H1 (cell line): ENCODE results near the gene ZNF524. TPM values are rescaled to one million over a fixed set of nuclear protein-coding genes. Genes with fewer than 3 reads are reported as not detected.

Experiments
- ASH2L ChIP-seq: fragments of 200-600, 300-600 bp; sonication (generic); IDR thresholded peaks from one replicate; pipeline ENCODE4 v1.7.1; 2017; ENCODE audit warnings: low read length
- CHD2 ChIP-seq: IDR thresholded peaks from 2 replicates; pipeline ENCODE4 v1.6.1; 2012; ENCODE audit warnings: low read length, improper control_type of control experiment
- CREB1 ChIP-seq: IDR thresholded peaks from 2 replicates; pipeline ENCODE4 v1.6.1; 2012; ENCODE audit warnings: inconsistent platforms
- EP300 ChIP-seq, 2 experiments: IDR thresholded peaks; 1 replicate in 1 of 2; 2 replicates in 1 of 2; pipeline ENCODE4 v1.6.1; 2011 to 2012; ENCODE audit warnings: low read depth in 2 of 2, low read length in 2 of 2, mild to moderate bottlenecking in 2 of 2, borderline replicate concordance in 1 of 2, inconsistent platforms in 1 of 2, moderate library complexity in 1 of 2
- PHF8 ChIP-seq: fragments of 200-600 bp; sonication (generic); conservative IDR thresholded peaks from 2 replicates; pipeline ENCODE4 v1.7.1; 2012; ENCODE audit warnings: low read depth, mild to moderate bottlenecking, inconsistent platforms, low read length, moderate library complexity
- POLR2A ChIP-seq, 2 experiments: IDR thresholded peaks; 1 replicate in 1 of 2; 2 replicates in 1 of 2; pipeline ENCODE4 v1.6.1; 2011; ENCODE audit warnings: low read depth in 2 of 2, low read length in 2 of 2, mild to moderate bottlenecking in 2 of 2; ENCODE audit errors: control extremely low read depth in 1 of 2
- RFX5 ChIP-seq: IDR thresholded peaks from 2 replicates; pipeline ENCODE4 v1.6.1; 2011; ENCODE audit warnings: low read depth, low read length, improper control_type of control experiment, borderline replicate concordance
- TAF7 ChIP-seq: optimal IDR thresholded peaks from 2 replicates; pipeline ENCODE3; 2011; ENCODE audit warnings: low read depth, mild to moderate bottlenecking, inconsistent platforms, low read length, moderate library complexity, borderline replicate concordance
- polyA plus RNA-seq, 7 experiments: library from polyadenylated mRNA; depleted of rRNA in 3 of 7; stranded (reverse) in 5 of 7; unstranded in 2 of 7; fragments of >200 nt in 5 of 7; fragments of 200-250 nt in 2 of 7; gene quantifications; 1 replicate in 5 of 7; 2 replicates in 1 of 7; 4 replicates in 1 of 7; pipeline versions ENCODE4 v1.2.1 to v1.2.3, GENCODE V29; 2011 to 2013; ENCODE audit warnings: missing spikeins in 2 of 7, mixed read lengths in 2 of 7
- total RNA-seq: library from RNA; stranded (reverse); fragmentation: NEBNext Ultra II Directional; extraction: Animal tissue kit (Norgen Biotek cat#: 25700); gene quantifications from 2 replicates; pipeline ENCODE4 v1.2.1, GENCODE V29; 2021
- TF ChIP-seq, protein P1 (sequence below): fragments of 300-600 bp; sonication (generic); IDR thresholded peaks from 2 replicates; pipeline ENCODE4 v1.7.1; 2012; ENCODE audit warnings: low read length, moderate library complexity, mild to moderate bottlenecking, inconsistent platforms; ENCODE audit not compliant: insufficient replicate concordance
- TF ChIP-seq, protein P2 (sequence below): IDR thresholded peaks from 2 replicates; pipeline ENCODE4 v1.6.1; 2011; ENCODE audit warnings: low read length, improper control_type of control experiment

Gene ZNF524
- total and polyA plus RNA-seq, 2 of the 8 experiments (the other 6 are each of a cell fraction or from before 2014, with no cell fraction given) = 4.4 to 4.7 TPM

DNA sequence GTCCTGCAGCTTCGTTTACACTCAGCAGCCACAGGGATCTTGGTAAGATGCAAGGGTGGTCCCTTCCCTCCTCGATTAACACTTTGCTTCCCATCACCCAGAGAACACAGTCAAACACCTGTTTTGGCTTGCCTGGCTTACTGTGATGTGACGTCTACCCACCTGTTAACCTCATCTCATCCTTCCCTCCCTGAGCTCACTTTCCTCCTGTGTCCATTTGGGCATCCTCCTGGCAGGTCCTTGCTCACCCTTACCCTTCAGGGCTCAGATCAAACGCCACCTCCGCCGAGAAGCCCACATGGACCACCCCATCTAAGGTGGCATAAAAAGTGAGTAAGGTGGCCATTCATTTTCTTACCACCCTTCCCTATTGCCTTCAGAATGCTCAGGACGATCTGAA, 10.0 kb upstream of the ZNF524 start (continued):
- TF ChIP-seq, protein P1, sequence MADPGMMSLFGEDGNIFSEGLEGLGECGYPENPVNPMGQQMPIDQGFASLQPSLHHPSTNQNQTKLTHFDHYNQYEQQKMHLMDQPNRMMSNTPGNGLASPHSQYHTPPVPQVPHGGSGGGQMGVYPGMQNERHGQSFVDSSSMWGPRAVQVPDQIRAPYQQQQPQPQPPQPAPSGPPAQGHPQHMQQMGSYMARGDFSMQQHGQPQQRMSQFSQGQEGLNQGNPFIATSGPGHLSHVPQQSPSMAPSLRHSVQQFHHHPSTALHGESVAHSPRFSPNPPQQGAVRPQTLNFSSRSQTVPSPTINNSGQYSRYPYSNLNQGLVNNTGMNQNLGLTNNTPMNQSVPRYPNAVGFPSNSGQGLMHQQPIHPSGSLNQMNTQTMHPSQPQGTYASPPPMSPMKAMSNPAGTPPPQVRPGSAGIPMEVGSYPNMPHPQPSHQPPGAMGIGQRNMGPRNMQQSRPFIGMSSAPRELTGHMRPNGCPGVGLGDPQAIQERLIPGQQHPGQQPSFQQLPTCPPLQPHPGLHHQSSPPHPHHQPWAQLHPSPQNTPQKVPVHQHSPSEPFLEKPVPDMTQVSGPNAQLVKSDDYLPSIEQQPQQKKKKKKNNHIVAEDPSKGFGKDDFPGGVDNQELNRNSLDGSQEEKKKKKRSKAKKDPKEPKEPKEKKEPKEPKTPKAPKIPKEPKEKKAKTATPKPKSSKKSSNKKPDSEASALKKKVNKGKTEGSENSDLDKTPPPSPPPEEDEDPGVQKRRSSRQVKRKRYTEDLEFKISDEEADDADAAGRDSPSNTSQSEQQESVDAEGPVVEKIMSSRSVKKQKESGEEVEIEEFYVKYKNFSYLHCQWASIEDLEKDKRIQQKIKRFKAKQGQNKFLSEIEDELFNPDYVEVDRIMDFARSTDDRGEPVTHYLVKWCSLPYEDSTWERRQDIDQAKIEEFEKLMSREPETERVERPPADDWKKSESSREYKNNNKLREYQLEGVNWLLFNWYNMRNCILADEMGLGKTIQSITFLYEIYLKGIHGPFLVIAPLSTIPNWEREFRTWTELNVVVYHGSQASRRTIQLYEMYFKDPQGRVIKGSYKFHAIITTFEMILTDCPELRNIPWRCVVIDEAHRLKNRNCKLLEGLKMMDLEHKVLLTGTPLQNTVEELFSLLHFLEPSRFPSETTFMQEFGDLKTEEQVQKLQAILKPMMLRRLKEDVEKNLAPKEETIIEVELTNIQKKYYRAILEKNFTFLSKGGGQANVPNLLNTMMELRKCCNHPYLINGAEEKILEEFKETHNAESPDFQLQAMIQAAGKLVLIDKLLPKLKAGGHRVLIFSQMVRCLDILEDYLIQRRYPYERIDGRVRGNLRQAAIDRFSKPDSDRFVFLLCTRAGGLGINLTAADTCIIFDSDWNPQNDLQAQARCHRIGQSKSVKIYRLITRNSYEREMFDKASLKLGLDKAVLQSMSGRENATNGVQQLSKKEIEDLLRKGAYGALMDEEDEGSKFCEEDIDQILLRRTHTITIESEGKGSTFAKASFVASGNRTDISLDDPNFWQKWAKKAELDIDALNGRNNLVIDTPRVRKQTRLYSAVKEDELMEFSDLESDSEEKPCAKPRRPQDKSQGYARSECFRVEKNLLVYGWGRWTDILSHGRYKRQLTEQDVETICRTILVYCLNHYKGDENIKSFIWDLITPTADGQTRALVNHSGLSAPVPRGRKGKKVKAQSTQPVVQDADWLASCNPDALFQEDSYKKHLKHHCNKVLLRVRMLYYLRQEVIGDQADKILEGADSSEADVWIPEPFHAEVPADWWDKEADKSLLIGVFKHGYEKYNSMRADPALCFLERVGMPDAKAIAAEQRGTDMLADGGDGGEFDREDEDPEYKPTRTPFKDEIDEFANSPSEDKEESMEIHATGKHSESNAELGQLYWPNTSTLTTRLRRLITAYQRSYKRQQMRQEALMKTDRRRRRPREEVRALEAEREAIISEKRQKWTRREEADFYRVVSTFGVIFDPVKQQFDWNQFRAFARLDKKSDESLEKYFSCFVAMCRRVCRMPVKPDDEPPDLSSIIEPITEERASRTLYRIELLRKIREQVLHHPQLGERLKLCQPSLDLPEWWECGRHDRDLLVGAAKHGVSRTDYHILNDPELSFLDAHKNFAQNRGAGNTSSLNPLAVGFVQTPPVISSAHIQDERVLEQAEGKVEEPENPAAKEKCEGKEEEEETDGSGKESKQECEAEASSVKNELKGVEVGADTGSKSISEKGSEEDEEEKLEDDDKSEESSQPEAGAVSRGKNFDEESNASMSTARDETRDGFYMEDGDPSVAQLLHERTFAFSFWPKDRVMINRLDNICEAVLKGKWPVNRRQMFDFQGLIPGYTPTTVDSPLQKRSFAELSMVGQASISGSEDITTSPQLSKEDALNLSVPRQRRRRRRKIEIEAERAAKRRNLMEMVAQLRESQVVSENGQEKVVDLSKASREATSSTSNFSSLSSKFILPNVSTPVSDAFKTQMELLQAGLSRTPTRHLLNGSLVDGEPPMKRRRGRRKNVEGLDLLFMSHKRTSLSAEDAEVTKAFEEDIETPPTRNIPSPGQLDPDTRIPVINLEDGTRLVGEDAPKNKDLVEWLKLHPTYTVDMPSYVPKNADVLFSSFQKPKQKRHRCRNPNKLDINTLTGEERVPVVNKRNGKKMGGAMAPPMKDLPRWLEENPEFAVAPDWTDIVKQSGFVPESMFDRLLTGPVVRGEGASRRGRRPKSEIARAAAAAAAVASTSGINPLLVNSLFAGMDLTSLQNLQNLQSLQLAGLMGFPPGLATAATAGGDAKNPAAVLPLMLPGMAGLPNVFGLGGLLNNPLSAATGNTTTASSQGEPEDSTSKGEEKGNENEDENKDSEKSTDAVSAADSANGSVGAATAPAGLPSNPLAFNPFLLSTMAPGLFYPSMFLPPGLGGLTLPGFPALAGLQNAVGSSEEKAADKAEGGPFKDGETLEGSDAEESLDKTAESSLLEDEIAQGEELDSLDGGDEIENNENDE = no peak
- TF ChIP-seq, protein P2, sequence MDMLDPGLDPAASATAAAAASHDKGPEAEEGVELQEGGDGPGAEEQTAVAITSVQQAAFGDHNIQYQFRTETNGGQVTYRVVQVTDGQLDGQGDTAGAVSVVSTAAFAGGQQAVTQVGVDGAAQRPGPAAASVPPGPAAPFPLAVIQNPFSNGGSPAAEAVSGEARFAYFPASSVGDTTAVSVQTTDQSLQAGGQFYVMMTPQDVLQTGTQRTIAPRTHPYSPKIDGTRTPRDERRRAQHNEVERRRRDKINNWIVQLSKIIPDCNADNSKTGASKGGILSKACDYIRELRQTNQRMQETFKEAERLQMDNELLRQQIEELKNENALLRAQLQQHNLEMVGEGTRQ = no peak
- TF ChIP-seq CREB1 (no peak), PHF8 (no peak), RFX5 (no peak), CHD2 (no peak), POLR2A (IDR thresholded peaks at IDR 0.05; ENCODE audit: control extremely low read depth in 1 of 2, low read depth in 2 of 2, low read length in 2 of 2) (no peak), TAF7 (no peak), EP300 (IDR thresholded peaks at IDR 0.05; ENCODE audit: borderline replicate concordance in 1 of 2, low read depth in 2 of 2, low read length in 2 of 2) (no peak), ASH2L (no peak)
